Heart left ventricle (tissue), 16 donors: ENCODE data around the gene MAML2. TPM values are rescaled to one million over a fixed set of nuclear protein-coding genes. Genes with fewer than 3 reads are reported as not detected.

Experiments
- ATAC-seq, 4 donors: fragments of 200-7000 bp; cut with Tn5 transposase; one replicate each; pipeline ENCODE4 v1.9.1; 2020 to 2022; ENCODE audit warnings: moderate library complexity in 4 of 4, mild to moderate bottlenecking in 3 of 4, moderate number of reproducible peaks in 1 of 4
- DNase-seq, 5 donors: peaks; one replicate each; pipeline ENCODE4 v3.0.0-alpha.2; 2020
- H3K27ac ChIP-seq, 12 donors: fragments of 200-600 bp; sonication (generic) in 4 of 12; one replicate each; pipeline versions ENCODE4 v1.5.0 to v1.8.0; 2016 to 2022; ENCODE audit warnings: mild to moderate bottlenecking in 2 of 12
- H3K27me3 ChIP-seq, 9 donors: fragments of 200-600 bp; sonication (generic) in 2 of 9; one replicate each; pipeline versions ENCODE4 v1.5.1 to v1.8.0; 2016 to 2022; ENCODE audit warnings: mild to moderate bottlenecking in 3 of 9
- H3K36me3 ChIP-seq, 9 donors: fragments of 200-600 bp; sonication (generic) in 2 of 9; one replicate each; pipeline versions ENCODE4 v1.5.0 to v1.8.0; 2018 to 2022; ENCODE audit warnings: mild to moderate bottlenecking in 2 of 9
- H3K4me1 ChIP-seq, 12 donors: fragments of 200-600 bp; sonication (generic) in 4 of 12; one replicate each; pipeline versions ENCODE4 v1.5.0 to v1.8.0; 2016 to 2022; ENCODE audit warnings: mild to moderate bottlenecking in 3 of 12
- H3K4me3 ChIP-seq, 12 donors: fragments of 200-600 bp; sonication (generic) in 4 of 12; one replicate each; pipeline versions ENCODE4 v1.5.0 to v1.8.0; 2017 to 2022; ENCODE audit warnings: mild to moderate bottlenecking in 9 of 12, moderate library complexity in 4 of 12
- H3K9me3 ChIP-seq, 12 donors: fragments of 200-600 bp; sonication (generic) in 4 of 12; one replicate each; pipeline versions ENCODE4 v1.5.0 to v1.8.0; 2016 to 2022; ENCODE audit warnings: mild to moderate bottlenecking in 1 of 12
- CTCF ChIP-seq, 12 donors: fragments of 200-600 bp; sonication (generic) in 4 of 12; IDR thresholded peaks; one replicate each; pipeline versions ENCODE4 v1.5.0 to v1.8.0; 2018 to 2022; ENCODE audit warnings: antibody characterized with exemption in 12 of 12, mild to moderate bottlenecking in 5 of 12
- POLR2A ChIP-seq, 2 donors: fragments of 450-650 bp; IDR thresholded peaks; one replicate each; pipeline ENCODE4 v1.6.1; 2017; ENCODE audit warnings: antibody characterized with exemption in 2 of 2, mild to moderate bottlenecking in 2 of 2, moderate library complexity in 2 of 2
- WGBS, 4 donors: extraction: QIAGEN DNeasy Blood & Tissue Kit in 2 of 4; methylation state at CpG; one replicate each; pipeline versions ENCODE4 v1.1.5 to v1.1.7; 2013 to 2018; 5-methylcytosine and 5-hydroxymethylcytosine counted together
- intact Hi-C, 10 donors: fragments of 100-400 bp; cut with DNase I; formaldehyde crosslinking; loops; one replicate each; pipeline versions ENCODE4 v1.11.1 to v1.14.2; 2022
- polyA plus RNA-seq, 2 donors: library from polyadenylated mRNA; stranded (reverse); fragments of 200-250 nt; gene quantifications; one replicate each; pipeline ENCODE4 v1.2.3, GENCODE V29; 2013
- total RNA-seq, 9 donors: library from RNA; depleted of rRNA in 2 of 9; stranded (reverse); fragments of >200 nt in 2 of 9; fragmentation: NEBNext Ultra II Directional in 3 of 9; extraction: Animal tissue kit (Norgen Biotek cat#: 25700) in 3 of 9; gene quantifications; one replicate each; pipeline versions ENCODE4 v1.1.0 to v1.2.4, GENCODE V29; 2016 to 2023
- donor health status: ischemic (EF 13 %, LVEDD 7.1; RV severe dilation, severe dysfunction).
- donor health status: healthy with polysubstance abuse.
- donor health status: DM: no; HTN: yes; CAD: no.
- donor health status: DM: no; HTN: no; CAD: no.
- donor health status: ischemic (EF 25% LVEDD 6.9; RV normal size, moderate dysfunction).
- donor health status: ischemic (EF 25% LVEDD 5.7; RV mildly dilated, moderate dysfunction).
- donor health status: healthy.
- donor health status: DM: yes; HTN: yes; CAD: no.
- donor health status: ischemic (EF 35%, LVEDD 5.7; RV mildly dilated, moderate dysfunction).
- donor health status: nonischemic (EF 11% LVEDD 7.7; RV severe dilation, severe dysfunction).
- donor health status: DM: yes; HTN: yes; CAD: no.
- donor health status: PGD.
- donor health status: ischemic (EF 29% LVEDD 5.4; RV normal size, mild dysfunction).
- donor health status: nonischemic (EF 23%, LVEDD 6.1; RV moderate dilation, normal function).

MAML2 gene
- total and polyA plus RNA-seq, 11 donors, result 1.3 to 10.8 (median 4.8) TPM

GRCh38 chr11:96338910-96339705, 3.9 kb downstream of the MAML2 start:
- peak in 4 of 5 donors; percentile 40 to 54 (median 46) for DNase-seq
- H3K9me3 ChIP-seq, result no peaks in the 10 kb centered on the region
- WGBS, 4 donors, result 19 to 35% (median 25%) methylated on average over 13 of the region's 13 CpGs
- peak in 3 of 4 donors; percentile 30 to 69 (median 64) for ATAC-seq
- H3K4me3 ChIP-seq, result peak overlapping the region in 11 of 12 donors; percentile 3 to 80 (median 70)
- H3K27ac ChIP-seq, result peak overlapping the region; percentile 30 to 92 (median 78)
- peaks cover 0 to 4% (median 0%) of the 10 kb centered on the region in 9 donors for H3K36me3 ChIP-seq
- H3K27me3 ChIP-seq, result no peaks in the 10 kb centered on the region
- peaks cover 0 to 72% (median 42%) of the 10 kb centered on the region in 12 donors for H3K4me1 ChIP-seq
- TF ChIP-seq CTCF (IDR thresholded peaks at IDR 0.05) (no peak), POLR2A (IDR thresholded peaks at IDR 0.05) (no peak)
- intact Hi-C loops, result loop anchor here in 2 of 10 donors (10.0 kb wide), 3 partner anchors 64 to 114 kb away; no protein-coding TSS in a partner anchor

- intact Hi-C loops, result loop anchor here in 2 of 10 donors (10.0 kb wide), 3 partner anchors 63 to 113 kb away; no protein-coding TSS in a partner anchor
- peak in 1 of 5 donors; percentile 50 for DNase-seq
- Histone ChIP-seq H3K4me3 (peak overlapping the region in 6 of 12 donors; percentile 68 to 80 (median 74)), H3K27ac (peak overlapping the region in 9 of 12 donors; percentile 55 to 92 (median 80)), H3K27me3 (no peaks in the 10 kb centered on the region), H3K36me3 (peaks cover 0 to 4% (median 0%) of the 10 kb centered on the region in 9 donors), H3K4me1 (peaks cover 0 to 78% (median 45%) of the 10 kb centered on the region in 12 donors), H3K9me3 (no peaks in the 10 kb centered on the region)
- 39 to 66% (median 55%) methylated on average over 6 of the region's 6 CpGs for WGBS, 4 donors
- no peak for TF ChIP-seq CTCF (IDR thresholded peaks at IDR 0.05)
- TF ChIP-seq POLR2A (IDR thresholded peaks at IDR 0.05), result no peak
- ATAC-seq, result no peak
These were observed 5.2 kb downstream of the MAML2 start for GRCh38 chr11:96337541-96338431.

- no peaks in the 10 kb centered on the region for H3K27me3 ChIP-seq
- WGBS, 4 donors, result 88 to 91% (median 90%) methylated on average over 4 of the region's 4 CpGs
- intact Hi-C loops, result loop anchor here in 2 of 10 donors (10.0 kb wide), 3 partner anchors 61 to 111 kb away; no protein-coding TSS in a partner anchor
- H3K4me1 ChIP-seq, result peaks cover 0 to 90% (median 50%) of the 10 kb centered on the region in 12 donors
- H3K36me3 ChIP-seq, result peaks cover 0 to 4% (median 0%) of the 10 kb centered on the region in 9 donors
- no peaks in the 10 kb centered on the region for H3K9me3 ChIP-seq
- ATAC-seq (no peak), DNase-seq (no peak)
- no peak for TF ChIP-seq POLR2A (IDR thresholded peaks at IDR 0.05)
- no peak for TF ChIP-seq CTCF (IDR thresholded peaks at IDR 0.05)
- peak overlapping the region in 1 of 12 donors; percentile 18 for H3K27ac ChIP-seq
- no peak overlapping the region for H3K4me3 ChIP-seq
These were observed 7.6 kb downstream of the MAML2 start for GRCh38 chr11:96335388-96335787.
